WTC11 (cell line): ENCODE measurements around the gene SELENOK. TPM values are rescaled to one million over a fixed set of nuclear protein-coding genes. Genes with fewer than 3 reads are reported as not detected.

Experiments used
- ATAC-seq: fragments of 200-7000 bp; cut with Tn5 transposase; 2 replicates; pipeline ENCODE4 v1.10.0; 2021; ENCODE audit warnings: mild to moderate bottlenecking, moderate library complexity
- CTCF ChIA-PET: fragments of 300-600 bp; sonication (Branson Sonifier 250); formaldehyde crosslinking; loops from one replicate; lab custom pipeline; 2021; ENCODE audit warnings: antibody characterized with exemption; lab: Charles Lee
- POLR2A ChIA-PET: fragments of 350-600 bp; sonication (Branson Sonifier 250); formaldehyde crosslinking; loops from one replicate; lab custom pipeline; 2021; ENCODE audit warnings: antibody characterized with exemption; lab: Charles Lee
- DNase-seq: peaks from one replicate; pipeline ENCODE4 v3.0.0; 2021; ENCODE audit warnings: low spot score
- H3K27ac Mint-ChIP-seq: 2 replicates; pipeline ENCODE4 v1.8.0; 2021; ENCODE audit warnings: mixed read lengths
- H3K27me3 Mint-ChIP-seq: 2 replicates; pipeline ENCODE4 v1.8.0; 2021; ENCODE audit warnings: low read depth, mild to moderate bottlenecking, moderate library complexity, mixed read lengths
- H3K36me3 Mint-ChIP-seq: 2 replicates; pipeline ENCODE4 v1.8.0; 2021; ENCODE audit warnings: mixed read lengths
- H3K4me1 Mint-ChIP-seq: 2 replicates; pipeline ENCODE4 v1.8.0; 2022; ENCODE audit warnings: mixed read lengths
- H3K4me3 Mint-ChIP-seq: 2 replicates; pipeline ENCODE4 v1.8.0; 2021; ENCODE audit warnings: mild to moderate bottlenecking, moderate library complexity, mixed read lengths
- H3K9me3 Mint-ChIP-seq: 2 replicates; pipeline ENCODE4 v1.8.0; 2021; ENCODE audit warnings: mixed read lengths
- ARID4B ChIP-seq: sonication (generic); formaldehyde crosslinking; IDR thresholded peaks from 2 replicates; pipeline ENCODE4 v1.8.0; 2023; ENCODE audit warnings: missing genetic modification reagents, mild to moderate bottlenecking, borderline replicate concordance
- ATF1 ChIP-seq: sonication (generic); formaldehyde crosslinking; IDR thresholded peaks from 2 replicates; pipeline ENCODE4 v1.8.1; 2023; ENCODE audit warnings: mild to moderate bottlenecking, moderate library complexity, missing genetic modification reagents
- CREB1 ChIP-seq: sonication (generic); formaldehyde crosslinking; IDR thresholded peaks from 2 replicates; pipeline ENCODE4 v1.8.0; 2023; ENCODE audit warnings: mild to moderate bottlenecking, missing genetic modification reagents
- FOXK1 ChIP-seq: sonication (generic); formaldehyde crosslinking; IDR thresholded peaks from 2 replicates; pipeline ENCODE4 v1.8.0; 2022; ENCODE audit warnings: mild to moderate bottlenecking, moderate library complexity, missing genetic modification reagents
- GTF2I ChIP-seq: fragments of 250-450 bp; sonication (Bioruptor Pico); conservative IDR thresholded peaks from 2 replicates; pipeline ENCODE4 v1.4.0; 2021; ENCODE audit warnings: mild to moderate bottlenecking
- HMGA2 ChIP-seq: fragments of 250-450 bp; sonication (Bioruptor Pico); IDR thresholded peaks from 2 replicates; pipeline ENCODE4 v1.4.0; 2021; ENCODE audit warnings: mild to moderate bottlenecking, moderate library complexity
- MAX ChIP-seq: sonication (generic); formaldehyde crosslinking; IDR thresholded peaks from 2 replicates; pipeline ENCODE4 v1.8.0; 2022; ENCODE audit warnings: mild to moderate bottlenecking, missing genetic modification reagents
- MYBL2 ChIP-seq: sonication (generic); formaldehyde crosslinking; IDR thresholded peaks from 2 replicates; pipeline ENCODE4 v1.8.1; 2023; ENCODE audit warnings: mild to moderate bottlenecking, moderate library complexity, missing genetic modification reagents
- NR3C1 ChIP-seq: sonication (generic); formaldehyde crosslinking; conservative IDR thresholded peaks from 2 replicates; pipeline ENCODE4 v1.8.1; 2023; ENCODE audit warnings: low read depth, mild to moderate bottlenecking, missing genetic modification reagents
- SMAD3 ChIP-seq: sonication (generic); formaldehyde crosslinking; IDR thresholded peaks from 2 replicates; pipeline ENCODE4 v1.8.0; 2022; ENCODE audit warnings: missing genetic modification reagents, mild to moderate bottlenecking, borderline replicate concordance
- SP1 ChIP-seq: sonication (generic); formaldehyde crosslinking; conservative IDR thresholded peaks from 2 replicates; pipeline ENCODE4 v1.8.1; 2022; ENCODE audit warnings: missing genetic modification reagents
- ZBTB21 ChIP-seq: sonication (generic); formaldehyde crosslinking; IDR thresholded peaks from 2 replicates; pipeline ENCODE4 v1.8.1; 2023; ENCODE audit warnings: mild to moderate bottlenecking, missing genetic modification reagents, borderline replicate concordance
- ZNF219 ChIP-seq: sonication (generic); formaldehyde crosslinking; IDR thresholded peaks from 2 replicates; pipeline ENCODE4 v1.8.0; 2023; ENCODE audit warnings: missing genetic modification reagents, mild to moderate bottlenecking, borderline replicate concordance
- ZNF281 ChIP-seq: sonication (generic); formaldehyde crosslinking; IDR thresholded peaks from 2 replicates; pipeline ENCODE4 v1.8.0; 2023; ENCODE audit warnings: mild to moderate bottlenecking, missing genetic modification reagents
- total RNA-seq: library from RNA; stranded (reverse); gene quantifications from 3 replicates; pipeline ENCODE4 v1.2.3, GENCODE V29; 2021
- TF ChIP-seq, protein P1 (sequence below): sonication (generic); formaldehyde crosslinking; IDR thresholded peaks from 2 replicates; pipeline ENCODE4 v1.8.1; 2022; ENCODE audit warnings: low read depth, missing genetic modification reagents, borderline replicate concordance
- TF ChIP-seq, protein P2 (sequence below): fragments of 250-450 bp; sonication (Bioruptor Pico); IDR thresholded peaks from 2 replicates; pipeline ENCODE4 v2.1.2; 2022; ENCODE audit warnings: mild to moderate bottlenecking, moderate library complexity
- TF ChIP-seq, protein P3 (sequence below): fragments of 250-450 bp; sonication (Bioruptor Pico); IDR thresholded peaks from 2 replicates; pipeline ENCODE4 v1.9.0; 2021; ENCODE audit warnings: mild to moderate bottlenecking, borderline replicate concordance

The SELENOK gene
- total RNA-seq, 1 experiment from 2014 or later: 38.7 TPM

DNA sequence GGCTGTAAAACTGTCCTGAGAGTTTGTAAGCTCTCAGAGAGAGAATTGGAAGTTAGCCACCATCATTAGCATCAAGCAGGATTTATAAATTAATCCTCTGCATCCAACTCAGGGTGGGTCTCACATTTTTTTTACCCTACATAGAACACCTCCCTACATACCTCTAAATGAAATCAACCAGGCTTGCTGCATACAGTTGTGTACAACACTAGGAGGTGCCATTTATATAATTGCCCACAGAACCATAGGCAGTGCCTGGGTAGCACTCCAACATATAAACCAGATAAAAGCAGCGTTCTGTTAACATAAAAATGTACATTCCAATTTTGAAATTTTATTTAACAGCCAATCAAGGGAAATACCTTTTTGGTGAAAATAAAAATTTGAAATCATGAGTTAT, 48.2 kb upstream of the SELENOK start (continued):
- no peak for TF ChIP-seq ZNF219 (CRISPR knock-in tag)

- no peak overlapping the region for H3K4me3 Mint-ChIP-seq
- no peak overlapping the region for H3K27ac Mint-ChIP-seq
- no peaks in the 10 kb centered on the region for H3K27me3 Mint-ChIP-seq
- ATAC-seq: no peak
- H3K9me3 Mint-ChIP-seq: peaks cover 18% of the 10 kb centered on the region
- TF ChIP-seq FOXK1 (CRISPR knock-in tag) (no peak), GTF2I (CRISPR knock-in tag) (no peak), ZNF281 (CRISPR knock-in tag) (no peak), SMAD3 (CRISPR knock-in tag) (no peak), NR3C1 (CRISPR knock-in tag) (no peak), SP1 (CRISPR knock-in tag) (no peak), CREB1 (no peak), ZBTB21 (CRISPR knock-in tag) (no peak), ATF1 (no peak), HMGA2 (no peak), ARID4B (CRISPR knock-in tag) (no peak), MYBL2 (CRISPR knock-in tag) (no peak), MAX (CRISPR knock-in tag) (no peak)
- TF ChIP-seq, protein P1, sequence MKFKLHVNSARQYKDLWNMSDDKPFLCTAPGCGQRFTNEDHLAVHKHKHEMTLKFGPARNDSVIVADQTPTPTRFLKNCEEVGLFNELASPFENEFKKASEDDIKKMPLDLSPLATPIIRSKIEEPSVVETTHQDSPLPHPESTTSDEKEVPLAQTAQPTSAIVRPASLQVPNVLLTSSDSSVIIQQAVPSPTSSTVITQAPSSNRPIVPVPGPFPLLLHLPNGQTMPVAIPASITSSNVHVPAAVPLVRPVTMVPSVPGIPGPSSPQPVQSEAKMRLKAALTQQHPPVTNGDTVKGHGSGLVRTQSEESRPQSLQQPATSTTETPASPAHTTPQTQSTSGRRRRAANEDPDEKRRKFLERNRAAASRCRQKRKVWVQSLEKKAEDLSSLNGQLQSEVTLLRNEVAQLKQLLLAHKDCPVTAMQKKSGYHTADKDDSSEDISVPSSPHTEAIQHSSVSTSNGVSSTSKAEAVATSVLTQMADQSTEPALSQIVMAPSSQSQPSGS (CRISPR knock-in tag): no peak
- TF ChIP-seq, protein P2, sequence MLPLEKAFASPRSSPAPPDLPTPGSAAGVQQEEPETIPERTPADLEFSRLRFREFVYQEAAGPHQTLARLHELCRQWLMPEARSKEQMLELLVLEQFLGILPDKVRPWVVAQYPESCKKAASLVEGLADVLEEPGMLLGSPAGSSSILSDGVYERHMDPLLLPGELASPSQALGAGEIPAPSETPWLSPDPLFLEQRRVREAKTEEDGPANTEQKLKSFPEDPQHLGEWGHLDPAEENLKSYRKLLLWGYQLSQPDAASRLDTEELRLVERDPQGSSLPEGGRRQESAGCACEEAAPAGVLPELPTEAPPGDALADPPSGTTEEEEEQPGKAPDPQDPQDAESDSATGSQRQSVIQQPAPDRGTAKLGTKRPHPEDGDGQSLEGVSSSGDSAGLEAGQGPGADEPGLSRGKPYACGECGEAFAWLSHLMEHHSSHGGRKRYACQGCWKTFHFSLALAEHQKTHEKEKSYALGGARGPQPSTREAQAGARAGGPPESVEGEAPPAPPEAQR (CRISPR knock-in tag): no peak
- TF ChIP-seq, protein P3, sequence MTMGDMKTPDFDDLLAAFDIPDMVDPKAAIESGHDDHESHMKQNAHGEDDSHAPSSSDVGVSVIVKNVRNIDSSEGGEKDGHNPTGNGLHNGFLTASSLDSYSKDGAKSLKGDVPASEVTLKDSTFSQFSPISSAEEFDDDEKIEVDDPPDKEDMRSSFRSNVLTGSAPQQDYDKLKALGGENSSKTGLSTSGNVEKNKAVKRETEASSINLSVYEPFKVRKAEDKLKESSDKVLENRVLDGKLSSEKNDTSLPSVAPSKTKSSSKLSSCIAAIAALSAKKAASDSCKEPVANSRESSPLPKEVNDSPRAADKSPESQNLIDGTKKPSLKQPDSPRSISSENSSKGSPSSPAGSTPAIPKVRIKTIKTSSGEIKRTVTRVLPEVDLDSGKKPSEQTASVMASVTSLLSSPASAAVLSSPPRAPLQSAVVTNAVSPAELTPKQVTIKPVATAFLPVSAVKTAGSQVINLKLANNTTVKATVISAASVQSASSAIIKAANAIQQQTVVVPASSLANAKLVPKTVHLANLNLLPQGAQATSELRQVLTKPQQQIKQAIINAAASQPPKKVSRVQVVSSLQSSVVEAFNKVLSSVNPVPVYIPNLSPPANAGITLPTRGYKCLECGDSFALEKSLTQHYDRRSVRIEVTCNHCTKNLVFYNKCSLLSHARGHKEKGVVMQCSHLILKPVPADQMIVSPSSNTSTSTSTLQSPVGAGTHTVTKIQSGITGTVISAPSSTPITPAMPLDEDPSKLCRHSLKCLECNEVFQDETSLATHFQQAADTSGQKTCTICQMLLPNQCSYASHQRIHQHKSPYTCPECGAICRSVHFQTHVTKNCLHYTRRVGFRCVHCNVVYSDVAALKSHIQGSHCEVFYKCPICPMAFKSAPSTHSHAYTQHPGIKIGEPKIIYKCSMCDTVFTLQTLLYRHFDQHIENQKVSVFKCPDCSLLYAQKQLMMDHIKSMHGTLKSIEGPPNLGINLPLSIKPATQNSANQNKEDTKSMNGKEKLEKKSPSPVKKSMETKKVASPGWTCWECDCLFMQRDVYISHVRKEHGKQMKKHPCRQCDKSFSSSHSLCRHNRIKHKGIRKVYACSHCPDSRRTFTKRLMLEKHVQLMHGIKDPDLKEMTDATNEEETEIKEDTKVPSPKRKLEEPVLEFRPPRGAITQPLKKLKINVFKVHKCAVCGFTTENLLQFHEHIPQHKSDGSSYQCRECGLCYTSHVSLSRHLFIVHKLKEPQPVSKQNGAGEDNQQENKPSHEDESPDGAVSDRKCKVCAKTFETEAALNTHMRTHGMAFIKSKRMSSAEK (CRISPR knock-in tag): no peak
- TF ChIP-seq, all 79 proteins: peak for 0
- ChIA-PET POLR2A (no interaction called here), CTCF (interaction anchor here (0.6 to 4.0 kb wide), 34 partner anchors 11 to 495 kb away, joined by 3 to 34 read pairs (median 5); partner anchors contain the start of genes CACNA2D3 and SELENOK)
- Mint-ChIP-seq H3K4me1 (no peaks in the 10 kb centered on the region), H3K36me3 (peaks cover 17% of the 10 kb centered on the region)
- no peak for DNase-seq
Observed at GRCh38 chr3:53939086-53939582, 47.5 kb upstream of the SELENOK start.
